IMR-90 (cell line): ENCODE data around the gene LPCAT4. TPM values are rescaled to one million over a fixed set of nuclear protein-coding genes. Genes with fewer than 3 reads are reported as not detected.

ENCODE experiments used
- ATAC-seq: fragments of 200-7000 bp; cut with Tn5 transposase; 2 replicates; pipeline ENCODE4 v1.9.1; 2020; ENCODE audit warnings: low read depth, mild to moderate bottlenecking, moderate library complexity
- BruUV-seq: library from RNA; stranded (reverse); fragments of 400-500 nt; replicated peaks from 2 replicates; lab custom pipeline; 2021; lab: Mats Ljungman, UMichigan
- CTCF ChIA-PET: fragments of 300-600 bp; formaldehyde crosslinking; extraction: SDS; loops from one replicate; lab custom pipeline; 2021; ENCODE audit warnings: antibody characterized with exemption; lab: Yijun Ruan, JAX
- POLR2A ChIA-PET: fragments of 300-600 bp; sonication (Branson Sonifier 250); formaldehyde crosslinking; loops from one replicate; lab custom pipeline; 2022; ENCODE audit warnings: antibody characterized with exemption; ENCODE audit not compliant: unreplicated experiment; lab: Charles Lee
- DNase-seq: peaks from one replicate; pipeline ENCODE4 v3.0.0; 2013
- H2AFZ ChIP-seq: replicated peaks from 2 replicates; pipeline ENCODE3; 2013; ENCODE audit warnings: low read length, mild to moderate bottlenecking; ENCODE audit not compliant: poor library complexity
- H2AK5ac ChIP-seq: 2 replicates; pipeline ENCODE4 v1.6.1; 2013; ENCODE audit warnings: low read depth, low read length, inconsistent platforms
- H2AK9ac ChIP-seq: replicated peaks from 2 replicates; pipeline ENCODE3; 2013; ENCODE audit warnings: mild to moderate bottlenecking, low read depth, low read length, moderate library complexity; ENCODE audit not compliant: poor library complexity
- H2BK120ac ChIP-seq: 2 replicates; pipeline ENCODE4 v1.6.1; 2013; ENCODE audit warnings: low read depth, low read length, inconsistent platforms
- H2BK15ac ChIP-seq: 3 replicates; pipeline ENCODE4 v1.6.1; 2013; ENCODE audit warnings: low read depth, low read length, inconsistent platforms
- H2BK20ac ChIP-seq: 2 replicates; pipeline ENCODE4 v1.6.1; 2013; ENCODE audit warnings: low read depth, mild to moderate bottlenecking, inconsistent platforms, low read length, moderate library complexity
- H2BK5ac ChIP-seq: 2 replicates; pipeline ENCODE4 v1.6.1; 2013; ENCODE audit warnings: mild to moderate bottlenecking, low read depth, low read length, inconsistent platforms; ENCODE audit not compliant: poor library complexity, severe bottlenecking
- H3K14ac ChIP-seq: replicated peaks from 2 replicates; pipeline ENCODE4 v1.6.1; 2013; ENCODE audit warnings: low read depth, low read length, inconsistent platforms
- H3K18ac ChIP-seq: 2 replicates; pipeline ENCODE4 v1.6.1; 2013; ENCODE audit warnings: low read depth, low read length, control low read depth
- H3K23ac ChIP-seq: 2 replicates; pipeline ENCODE4 v1.6.1; 2013; ENCODE audit warnings: low read depth, low read length, inconsistent platforms
- H3K27ac ChIP-seq: 2 replicates; pipeline ENCODE4 v1.5.1; 2013; ENCODE audit warnings: mild to moderate bottlenecking, control low read depth, low read length; ENCODE audit not compliant: insufficient read depth
- H3K27me3 ChIP-seq: 2 replicates; pipeline ENCODE4 v1.6.1; 2013; ENCODE audit warnings: low read length; ENCODE audit not compliant: control insufficient read depth, insufficient read depth
- H3K36me3 ChIP-seq: 2 replicates; pipeline ENCODE4 v1.6.1; 2013; ENCODE audit warnings: low read length, mixed read lengths; ENCODE audit not compliant: control insufficient read depth, insufficient read depth
- H3K4ac ChIP-seq: 2 replicates; pipeline ENCODE4 v1.6.1; 2013; ENCODE audit warnings: low read depth, low read length, inconsistent platforms
- H3K4me1 ChIP-seq: 2 replicates; pipeline ENCODE4 v1.6.1; 2013; ENCODE audit warnings: low read length, mixed read lengths; ENCODE audit not compliant: control insufficient read depth, insufficient read depth
- H3K4me2 ChIP-seq: 2 replicates; pipeline ENCODE4 v1.6.1; 2013; ENCODE audit warnings: low read depth, mild to moderate bottlenecking, control low read depth, low read length, moderate library complexity
- H3K4me3 ChIP-seq: 2 replicates; pipeline ENCODE4 v1.5.1; 2013; ENCODE audit warnings: low read depth, mild to moderate bottlenecking, control low read depth, low read length, moderate library complexity; ENCODE audit not compliant: insufficient read depth
- H3K56ac ChIP-seq: 2 replicates; pipeline ENCODE4 v1.6.1; 2013; ENCODE audit warnings: low read length, inconsistent platforms; ENCODE audit not compliant: insufficient read depth; ENCODE audit errors: extremely low read depth
- H3K79me1 ChIP-seq, 2 experiments: 2 replicates each; pipeline ENCODE4 v1.6.1; 2013; ENCODE audit warnings: low read length in 2 of 2, inconsistent platforms in 1 of 2, low read depth in 1 of 2
- H3K9ac ChIP-seq: 2 replicates; pipeline ENCODE4 v1.6.1; 2013; ENCODE audit warnings: low read depth, low read length, control low read depth
- H3K9me1 ChIP-seq: 2 replicates; pipeline ENCODE4 v1.6.1; 2013; ENCODE audit warnings: low read length, inconsistent platforms; ENCODE audit not compliant: insufficient read depth
- H3K9me3 ChIP-seq: 2 replicates; pipeline ENCODE4 v1.6.1; 2013; ENCODE audit warnings: low read length; ENCODE audit not compliant: control insufficient read depth, insufficient read depth
- H4K20me1 ChIP-seq: 2 replicates; pipeline ENCODE4 v1.6.1; 2013; ENCODE audit warnings: low read length, inconsistent platforms; ENCODE audit not compliant: insufficient read depth
- H4K5ac ChIP-seq: 2 replicates; pipeline ENCODE4 v1.6.1; 2013; ENCODE audit warnings: mild to moderate bottlenecking, low read depth, low read length, control low read depth
- H4K8ac ChIP-seq, 2 experiments: 2 replicates each; pipeline ENCODE4 v1.6.1; 2013; ENCODE audit warnings: low read depth in 2 of 2, low read length in 2 of 2, control low read depth in 1 of 2, inconsistent platforms in 1 of 2
- H4K91ac ChIP-seq: 2 replicates; pipeline ENCODE4 v1.6.1; 2013; ENCODE audit warnings: low read depth, low read length, inconsistent platforms; ENCODE audit not compliant: insufficient read depth
- BHLHE40 ChIP-seq: fragments of 150-350 bp; IDR thresholded peaks from 2 replicates; pipeline ENCODE4 v1.6.1; 2016; ENCODE audit warnings: mild to moderate bottlenecking, low read depth, low read length
- CEBPB ChIP-seq: IDR thresholded peaks from 2 replicates; pipeline ENCODE4 v1.6.1; 2012; ENCODE audit warnings: low read depth, low read length, improper control_type of control experiment
- CHD1 ChIP-seq: IDR thresholded peaks from 2 replicates; pipeline ENCODE4 v1.6.1; 2012; ENCODE audit warnings: low read depth, low read length, improper control_type of control experiment
- FOS ChIP-seq: fragments of 150-350 bp; IDR thresholded peaks from 2 replicates; pipeline ENCODE4 v1.6.1; 2016; ENCODE audit warnings: low read depth, low read length
- MAFK ChIP-seq: IDR thresholded peaks from 2 replicates; pipeline ENCODE4 v1.6.1; 2012; ENCODE audit warnings: low read depth, low read length, improper control_type of control experiment
- MAZ ChIP-seq: IDR thresholded peaks from 2 replicates; pipeline ENCODE4 v1.6.1; 2012; ENCODE audit warnings: low read depth, mild to moderate bottlenecking, low read length, improper control_type of control experiment, moderate library complexity, borderline replicate concordance
- MXI1 ChIP-seq: IDR thresholded peaks from 2 replicates; pipeline ENCODE4 v1.6.1; 2012; ENCODE audit warnings: low read depth, mild to moderate bottlenecking, low read length, moderate library complexity, borderline replicate concordance
- NFE2L2 ChIP-seq: fragments of 150-350 bp; IDR thresholded peaks from 2 replicates; pipeline ENCODE4 v1.6.1; 2016; ENCODE audit warnings: low read depth, mild to moderate bottlenecking, low read length
- POLR2A ChIP-seq: IDR thresholded peaks from 2 replicates; pipeline ENCODE4 v1.6.1; 2012; ENCODE audit warnings: mild to moderate bottlenecking, low read depth, low read length
- RAD21 ChIP-seq: IDR thresholded peaks from 2 replicates; pipeline ENCODE4 v1.6.1; 2012; ENCODE audit warnings: low read length, improper control_type of control experiment
- RCOR1 ChIP-seq: IDR thresholded peaks from 2 replicates; pipeline ENCODE4 v1.6.1; 2012; ENCODE audit warnings: mild to moderate bottlenecking, low read length, improper control_type of control experiment; ENCODE audit not compliant: insufficient replicate concordance
- RFX5 ChIP-seq: IDR thresholded peaks from 2 replicates; pipeline ENCODE4 v1.8.0; 2012; ENCODE audit warnings: low read depth, mild to moderate bottlenecking, low read length, moderate library complexity
- SMC3 ChIP-seq: fragments of 150-350 bp; IDR thresholded peaks from 2 replicates; pipeline ENCODE4 v1.6.1; 2016; ENCODE audit warnings: low read depth, mild to moderate bottlenecking, antibody characterized with exemption, low read length, moderate library complexity
- WGBS, 2 experiments: methylation state at CpG; one replicate each; pipeline versions ENCODE4 v1.1.5 to v1.1.7; 2013; ENCODE audit warnings: missing lambda C conversion rate in 2 of 2; ENCODE audit not compliant: insufficient read length in 1 of 2; ENCODE audit errors: extremely low coverage in 2 of 2; 5-methylcytosine and 5-hydroxymethylcytosine counted together
- dilution Hi-C: fragments of 300-500 bp; cut with HindIII; formaldehyde crosslinking; loops from one replicate; pipeline ENCODE4 v1.14.3; 2018; ENCODE audit warnings: low sequenced_read_pairs; ENCODE audit not compliant: unreplicated experiment
- in situ Hi-C: fragments of 300-500 bp; cut with MboI; formaldehyde crosslinking; loops from 3 replicates; pipeline ENCODE4 v1.14.3; 2019; ENCODE audit warnings: low sequenced_read_pairs, inconsistent platforms, mixed read lengths
- intact Hi-C: fragments of 100-400 bp; cut with micrococcal nuclease; formaldehyde crosslinking; loops from 2 replicates; pipeline ENCODE4 v1.10.0; 2022
- polyA plus RNA-seq, 3 experiments: library from polyadenylated mRNA; depleted of rRNA; stranded (reverse); fragments of >200 nt; gene quantifications; 2 replicates each; pipeline ENCODE4 v1.2.3, GENCODE V29; 2012; ENCODE audit warnings: low replicate concordance in 1 of 3
- total RNA-seq: library from RNA; depleted of rRNA; stranded (reverse); fragments of >200 nt; gene quantifications from 2 replicates; pipeline ENCODE4 v1.2.3, GENCODE V29; 2012
- TF ChIP-seq, protein P1 (sequence below): fragments of 150-350 bp; IDR thresholded peaks from 2 replicates; pipeline ENCODE4 v1.6.1; 2016; ENCODE audit warnings: low read depth, mild to moderate bottlenecking, low read length, moderate library complexity, borderline replicate concordance
- TF ChIP-seq, protein P2 (sequence below): conservative IDR thresholded peaks from 2 replicates; pipeline ENCODE4 v1.5.1; 2012; ENCODE audit warnings: mild to moderate bottlenecking, low read depth, low read length, improper control_type of control experiment

The LPCAT4 gene
- total and polyA plus RNA-seq, 2 of the 4 experiments (the other 2 are of a cell fraction) = 3.8 to 44.4 TPM

DNA sequence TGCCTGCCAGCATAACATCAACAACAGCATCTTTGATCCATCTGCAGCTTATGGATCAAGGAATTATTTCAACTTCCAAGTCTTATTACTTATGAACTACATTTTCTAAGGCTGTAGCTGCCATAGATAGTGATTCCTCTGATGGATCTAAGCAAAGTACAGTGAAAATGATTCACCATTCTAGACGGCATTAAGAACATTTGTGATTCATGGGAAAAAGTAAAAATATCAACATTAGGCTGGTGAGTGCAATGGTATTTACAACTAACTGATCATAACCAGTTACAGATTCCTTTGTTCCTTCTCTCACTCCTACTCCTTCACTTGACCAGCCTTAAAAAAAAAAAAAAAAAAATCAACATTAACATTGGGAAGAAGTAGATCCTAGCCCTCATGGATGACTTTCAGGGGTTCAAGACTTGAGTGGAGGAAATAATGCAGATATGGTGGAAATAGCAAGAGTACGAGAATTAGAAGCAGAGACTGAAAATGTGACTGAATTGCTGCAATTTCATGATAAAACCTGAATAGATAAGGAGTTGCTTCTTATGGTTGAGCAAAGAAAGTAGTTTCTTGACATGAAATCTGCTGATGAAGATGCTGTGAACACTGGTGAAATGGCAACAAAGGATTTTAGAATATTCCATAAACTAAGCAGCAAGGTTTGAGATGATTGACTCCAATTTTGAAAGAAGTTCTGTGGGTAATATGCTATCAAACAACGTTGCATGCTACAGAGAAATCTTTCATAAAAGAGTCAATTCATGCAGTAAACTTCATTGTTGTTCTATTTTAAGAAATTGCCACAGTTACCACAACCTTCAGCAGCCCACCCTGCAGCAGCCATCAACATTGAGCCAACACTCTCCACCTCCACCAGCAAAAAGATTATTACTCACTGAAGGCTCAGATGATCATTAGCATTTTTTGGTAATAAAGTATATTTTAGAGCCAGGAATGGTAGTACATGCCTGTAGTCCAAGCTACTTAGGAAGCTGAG is 52.2 kb downstream of the LPCAT4 start:
- no peak overlapping the region for H3K56ac ChIP-seq
- dilution Hi-C loops (no loop called here), intact Hi-C loops (no loop called here), in situ Hi-C loops (no loop called here)
- H2BK15ac ChIP-seq = no peak overlapping the region
- H4K5ac ChIP-seq = no peak overlapping the region
- H3K36me3 ChIP-seq = no peaks in the 10 kb centered on the region
- no peaks in the 10 kb centered on the region; the same call in 1 of the 2 replicates for H3K4me1 ChIP-seq
- peaks cover 3 to 7% of the 10 kb centered on the region in 2 experiments; a peak in 3 of 4 replicates for H3K79me1 ChIP-seq
- no TSS peak for BruUV-seq
- H4K8ac ChIP-seq = no peak overlapping the region
- no peak overlapping the region for H3K18ac ChIP-seq
- CTCF ChIA-PET = no interaction called here
- no peak overlapping the region for H3K4me3 ChIP-seq
- DNase-seq = peak; percentile 42
- no peak overlapping the region for H3K9ac ChIP-seq
- no peak overlapping the region for H2BK5ac ChIP-seq
- no peak overlapping the region for H2AK9ac ChIP-seq
- no peak for ATAC-seq
- 100% methylated on average over 1 of the region's 3 CpGs; no CpG with 5 or more reads in 1 of the 2 experiments for WGBS, 2 experiments
- no peaks in the 10 kb centered on the region for H3K27me3 ChIP-seq
- H2BK120ac ChIP-seq = no peak overlapping the region
- no peak overlapping the region for H3K27ac ChIP-seq
- no peak overlapping the region for H2BK20ac ChIP-seq
- H3K9me1 ChIP-seq = no peaks in the 10 kb centered on the region; the same call in 1 of the 2 replicates
- H3K4ac ChIP-seq = no peak overlapping the region
- no peak overlapping the region for H3K14ac ChIP-seq
- no peak overlapping the region for H4K91ac ChIP-seq
- no peak overlapping the region for H3K23ac ChIP-seq
- no peak overlapping the region for H2AFZ ChIP-seq
- H2AK5ac ChIP-seq = no peak overlapping the region
- H3K9me3 ChIP-seq = no peaks in the 10 kb centered on the region
- POLR2A ChIA-PET = interaction anchor here (0.5 kb wide), 1 partner anchor 273 kb away, joined by 3 read pairs; no protein-coding TSS in a partner anchor
- H3K4me2 ChIP-seq = no peak overlapping the region
- no peaks in the 10 kb centered on the region for H4K20me1 ChIP-seq
- TF ChIP-seq CHD1 = no peak
- TF ChIP-seq SMC3 = no peak
- TF ChIP-seq, protein P1, sequence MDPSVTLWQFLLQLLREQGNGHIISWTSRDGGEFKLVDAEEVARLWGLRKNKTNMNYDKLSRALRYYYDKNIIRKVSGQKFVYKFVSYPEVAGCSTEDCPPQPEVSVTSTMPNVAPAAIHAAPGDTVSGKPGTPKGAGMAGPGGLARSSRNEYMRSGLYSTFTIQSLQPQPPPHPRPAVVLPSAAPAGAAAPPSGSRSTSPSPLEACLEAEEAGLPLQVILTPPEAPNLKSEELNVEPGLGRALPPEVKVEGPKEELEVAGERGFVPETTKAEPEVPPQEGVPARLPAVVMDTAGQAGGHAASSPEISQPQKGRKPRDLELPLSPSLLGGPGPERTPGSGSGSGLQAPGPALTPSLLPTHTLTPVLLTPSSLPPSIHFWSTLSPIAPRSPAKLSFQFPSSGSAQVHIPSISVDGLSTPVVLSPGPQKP = no peak
- no peak for TF ChIP-seq MXI1
- TF ChIP-seq MAZ = no peak
- TF ChIP-seq RAD21 = no peak
- TF ChIP-seq, protein P2, sequence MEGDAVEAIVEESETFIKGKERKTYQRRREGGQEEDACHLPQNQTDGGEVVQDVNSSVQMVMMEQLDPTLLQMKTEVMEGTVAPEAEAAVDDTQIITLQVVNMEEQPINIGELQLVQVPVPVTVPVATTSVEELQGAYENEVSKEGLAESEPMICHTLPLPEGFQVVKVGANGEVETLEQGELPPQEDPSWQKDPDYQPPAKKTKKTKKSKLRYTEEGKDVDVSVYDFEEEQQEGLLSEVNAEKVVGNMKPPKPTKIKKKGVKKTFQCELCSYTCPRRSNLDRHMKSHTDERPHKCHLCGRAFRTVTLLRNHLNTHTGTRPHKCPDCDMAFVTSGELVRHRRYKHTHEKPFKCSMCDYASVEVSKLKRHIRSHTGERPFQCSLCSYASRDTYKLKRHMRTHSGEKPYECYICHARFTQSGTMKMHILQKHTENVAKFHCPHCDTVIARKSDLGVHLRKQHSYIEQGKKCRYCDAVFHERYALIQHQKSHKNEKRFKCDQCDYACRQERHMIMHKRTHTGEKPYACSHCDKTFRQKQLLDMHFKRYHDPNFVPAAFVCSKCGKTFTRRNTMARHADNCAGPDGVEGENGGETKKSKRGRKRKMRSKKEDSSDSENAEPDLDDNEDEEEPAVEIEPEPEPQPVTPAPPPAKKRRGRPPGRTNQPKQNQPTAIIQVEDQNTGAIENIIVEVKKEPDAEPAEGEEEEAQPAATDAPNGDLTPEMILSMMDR = no peak
- no peak for TF ChIP-seq RFX5
- TF ChIP-seq BHLHE40 = no peak
- TF ChIP-seq POLR2A = no peak
- TF ChIP-seq MAFK = no peak
- no peak for TF ChIP-seq RCOR1
- TF ChIP-seq NFE2L2 = no peak
- no peak for TF ChIP-seq CEBPB
- no peak for TF ChIP-seq FOS
